Measurements from ENCODE around the gene MYO9A. TPM values are rescaled to one million over a fixed set of nuclear protein-coding genes. Genes with fewer than 3 reads are reported as not detected.

MYO9A gene
- polyA plus RNA-seq, 3 donors: 3.9 to 6.6 (median 5.0) TPM

DNA sequence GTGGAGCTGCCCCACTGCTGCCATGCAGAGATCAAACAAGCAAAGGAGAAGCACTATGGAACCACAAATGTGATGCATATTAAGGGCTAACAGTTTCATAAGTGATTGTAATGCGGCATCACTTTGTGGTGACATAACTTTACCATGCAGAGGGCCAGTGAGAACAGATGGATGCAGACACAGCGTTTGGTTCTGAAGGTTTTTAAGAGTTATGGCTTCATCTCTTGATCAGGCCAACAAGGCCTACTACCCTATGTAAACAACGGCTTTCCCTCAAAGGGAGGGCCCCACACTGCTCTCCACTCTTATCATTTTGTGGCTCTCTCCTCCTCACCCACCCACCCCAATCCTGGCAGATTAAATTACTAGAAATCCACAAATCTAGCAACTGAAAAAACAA is 294.1 kb downstream of the MYO9A start:
- Histone ChIP-seq H3K4me1 (ENCODE audit: control insufficient read depth in 1 of 2, insufficient read depth in 2 of 2, low read length in 2 of 2) (no peaks in the 10 kb centered on the region), H3K27ac (ENCODE audit: low read depth in 1 of 2, low read length in 2 of 2) (no peak overlapping the region), H3K79me2 (ENCODE audit: insufficient read depth, low read length) (no peaks in the 10 kb centered on the region), H2AFZ (ENCODE audit: insufficient read depth, low read depth, low read length, poor library complexity, severe bottlenecking) (no peak overlapping the region), H3K9me3 (replicated peaks in 1 of 2; ENCODE audit: control insufficient read depth in 1 of 2, insufficient read depth in 1 of 2, low read length in 2 of 2) (peaks cover 19 to 42% of the 10 kb centered on the region in 2 donors), H3K36me3 (replicated peaks in 1 of 2; ENCODE audit: control insufficient read depth in 1 of 2, insufficient read depth in 2 of 2, low read length in 2 of 2) (peaks cover 5 to 67% of the 10 kb centered on the region in 2 donors), H3K9ac (ENCODE audit: insufficient read depth, low read length, poor library complexity, severe bottlenecking) (no peak overlapping the region), H3K27me3 (ENCODE audit: control insufficient read depth in 2 of 2, insufficient read depth in 2 of 2, low read length in 2 of 2) (no peaks in the 10 kb centered on the region), H4K20me1 (ENCODE audit: insufficient read depth, low read length) (no peaks in the 10 kb centered on the region), H3K4me3 (replicated peaks in 1 of 3; ENCODE audit: low read depth in 2 of 3, low read length in 3 of 3) (no peak overlapping the region), H3K4me2 (replicated peaks; ENCODE audit: extremely low read depth, low read length, poor library complexity, severe bottlenecking) (no peak overlapping the region)
- no peak for DNase-seq
- Mint-ChIP-seq H3K4me1 (no peaks in the 10 kb centered on the region), H3K9me3 (peaks cover 21 to 54% (median 33%) of the 10 kb centered on the region in 7 donors), H3K36me3 (peaks cover 45 to 53% of the 10 kb centered on the region in 2 donors), H3K27ac (no peak overlapping the region), H3K4me3 (no peak overlapping the region), H3K27me3 (ENCODE audit: low read depth in 3 of 3) (no peaks in the 10 kb centered on the region)
- TF ChIP-seq, protein P1, sequence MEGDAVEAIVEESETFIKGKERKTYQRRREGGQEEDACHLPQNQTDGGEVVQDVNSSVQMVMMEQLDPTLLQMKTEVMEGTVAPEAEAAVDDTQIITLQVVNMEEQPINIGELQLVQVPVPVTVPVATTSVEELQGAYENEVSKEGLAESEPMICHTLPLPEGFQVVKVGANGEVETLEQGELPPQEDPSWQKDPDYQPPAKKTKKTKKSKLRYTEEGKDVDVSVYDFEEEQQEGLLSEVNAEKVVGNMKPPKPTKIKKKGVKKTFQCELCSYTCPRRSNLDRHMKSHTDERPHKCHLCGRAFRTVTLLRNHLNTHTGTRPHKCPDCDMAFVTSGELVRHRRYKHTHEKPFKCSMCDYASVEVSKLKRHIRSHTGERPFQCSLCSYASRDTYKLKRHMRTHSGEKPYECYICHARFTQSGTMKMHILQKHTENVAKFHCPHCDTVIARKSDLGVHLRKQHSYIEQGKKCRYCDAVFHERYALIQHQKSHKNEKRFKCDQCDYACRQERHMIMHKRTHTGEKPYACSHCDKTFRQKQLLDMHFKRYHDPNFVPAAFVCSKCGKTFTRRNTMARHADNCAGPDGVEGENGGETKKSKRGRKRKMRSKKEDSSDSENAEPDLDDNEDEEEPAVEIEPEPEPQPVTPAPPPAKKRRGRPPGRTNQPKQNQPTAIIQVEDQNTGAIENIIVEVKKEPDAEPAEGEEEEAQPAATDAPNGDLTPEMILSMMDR (IDR thresholded peaks at IDR 0.05): no peak
- 63% methylated on average over 1 of the region's 3 CpGs for WGBS (ENCODE audit: insufficient coverage)
- intact Hi-C loops (cut with micrococcal nuclease): no loop called here

DNA sequence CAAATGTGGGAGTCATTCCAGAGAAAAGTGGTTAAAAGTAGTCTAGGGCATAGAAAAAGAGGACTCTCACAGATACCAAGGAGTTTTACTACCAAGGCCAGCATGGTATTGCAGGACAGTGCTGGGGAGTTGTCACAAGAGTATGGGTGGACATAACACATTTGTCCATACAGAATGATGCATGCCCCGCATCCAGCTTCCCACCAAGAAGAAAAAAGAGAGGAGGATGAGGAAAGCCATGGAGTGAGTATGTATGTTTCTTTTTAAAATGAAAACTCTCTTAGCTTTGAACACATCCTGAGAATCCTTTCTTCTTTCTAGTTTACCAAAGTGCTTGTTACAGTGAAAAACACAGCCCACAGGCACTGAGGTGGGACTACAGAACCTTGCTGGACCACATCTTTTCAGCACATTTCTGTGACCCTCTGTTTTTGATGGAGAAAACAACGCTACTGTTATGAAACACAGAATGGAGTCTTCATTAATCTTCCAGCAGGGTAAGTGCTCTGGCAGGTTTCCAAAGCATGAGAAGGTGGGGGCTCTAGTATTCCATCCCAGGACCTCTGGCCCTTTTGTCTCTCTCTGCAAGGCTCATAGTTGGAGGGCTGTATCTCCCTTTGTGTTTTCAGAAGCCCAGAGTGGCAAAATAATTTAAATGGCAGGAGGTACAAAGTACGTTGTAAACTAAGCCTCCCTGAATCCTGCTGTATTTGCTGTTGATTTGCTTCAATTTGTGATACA is 294.9 kb downstream of the MYO9A start:
- Histone ChIP-seq H3K79me2 (ENCODE audit: insufficient read depth, low read length) (no peaks in the 10 kb centered on the region), H4K20me1 (ENCODE audit: insufficient read depth, low read length) (no peaks in the 10 kb centered on the region), H3K9me3 (replicated peaks in 1 of 2; ENCODE audit: control insufficient read depth in 1 of 2, insufficient read depth in 1 of 2, low read length in 2 of 2) (peaks cover 23 to 42% of the 10 kb centered on the region in 2 donors), H3K27me3 (ENCODE audit: control insufficient read depth in 2 of 2, insufficient read depth in 2 of 2, low read length in 2 of 2) (no peaks in the 10 kb centered on the region), H3K4me3 (replicated peaks in 1 of 3; ENCODE audit: low read depth in 2 of 3, low read length in 3 of 3) (no peak overlapping the region), H3K4me1 (ENCODE audit: control insufficient read depth in 1 of 2, insufficient read depth in 2 of 2, low read length in 2 of 2) (no peaks in the 10 kb centered on the region), H3K4me2 (replicated peaks; ENCODE audit: extremely low read depth, low read length, poor library complexity, severe bottlenecking) (no peak overlapping the region), H3K9ac (ENCODE audit: insufficient read depth, low read length, poor library complexity, severe bottlenecking) (no peak overlapping the region), H3K27ac (ENCODE audit: low read depth in 1 of 2, low read length in 2 of 2) (no peak overlapping the region), H2AFZ (ENCODE audit: insufficient read depth, low read depth, low read length, poor library complexity, severe bottlenecking) (no peak overlapping the region), H3K36me3 (replicated peaks in 1 of 2; ENCODE audit: control insufficient read depth in 1 of 2, insufficient read depth in 2 of 2, low read length in 2 of 2) (peaks cover 5 to 60% of the 10 kb centered on the region in 2 donors)
- intact Hi-C loops (cut with micrococcal nuclease): no loop called here
- no CpG with 5 or more reads among the region's 3 CpGs for WGBS (ENCODE audit: insufficient coverage)
- Mint-ChIP-seq H3K4me3 (no peak overlapping the region), H3K27me3 (ENCODE audit: low read depth in 3 of 3) (no peaks in the 10 kb centered on the region), H3K36me3 (peaks cover 39 to 50% of the 10 kb centered on the region in 2 donors), H3K9me3 (peaks cover 21 to 56% (median 33%) of the 10 kb centered on the region in 7 donors), H3K4me1 (no peaks in the 10 kb centered on the region), H3K27ac (no peak overlapping the region)
- TF ChIP-seq, protein P1 (IDR thresholded peaks at IDR 0.05): no peak
- DNase-seq: no peak
